Ammon's horn (tissue), 1 donor: ENCODE data around the gene KCNF1.

Source experiments
- DNase-seq: peaks from one replicate; pipeline ENCODE4 v3.0.0-alpha.2; 2016; ENCODE audit warnings: low spot score

Gene KCNF1

GRCh38 chr2:10905006-10905861 is 6.5 kb upstream of the KCNF1 start:
- no peak for DNase-seq

- no peak for DNase-seq
Measured at GRCh38 chr2:10905862-10906143, 5.9 kb upstream of the KCNF1 start.

GRCh38 chr2:10906926-10907625 is 4.7 kb upstream of the KCNF1 start:
- DNase-seq: no peak

- no peak for DNase-seq
Measured at GRCh38 chr2:10908195-10908594, 3.5 kb upstream of the KCNF1 start.

GRCh38 chr2:10909050-10909995 is 2.4 kb upstream of the KCNF1 start:
- DNase-seq: no peak

GRCh38 chr2:10909996-10910341 is 1.8 kb upstream of the KCNF1 start:
- no peak for DNase-seq

- no peak for DNase-seq
Measured at GRCh38 chr2:10910625-10911024, 1.1 kb upstream of the KCNF1 start.

GRCh38 chr2:10912076-10912731 is 470 bp downstream of the KCNF1 start:
- no peak for DNase-seq

- no peak for DNase-seq
Measured at GRCh38 chr2:10912796-10913455, 1.2 kb downstream of the KCNF1 start.

GRCh38 chr2:10913501-10914271 is 2.0 kb downstream of the KCNF1 start:
- DNase-seq: no peak

- DNase-seq: no peak
Measured at GRCh38 chr2:10914272-10914693, 2.5 kb downstream of the KCNF1 start.

- DNase-seq: no peak
Measured at GRCh38 chr2:10915236-10915635, 3.5 kb downstream of the KCNF1 start.

GRCh38 chr2:10915731-10916276 is 4.1 kb downstream of the KCNF1 start:
- DNase-seq: no peak

GRCh38 chr2:10916953-10917352 is 5.2 kb downstream of the KCNF1 start:
- no peak for DNase-seq

GRCh38 chr2:10917927-10918326 is 6.2 kb downstream of the KCNF1 start:
- DNase-seq: no peak

GRCh38 chr2:10918661-10919409 is 7.1 kb downstream of the KCNF1 start:
- no peak for DNase-seq

- no peak for DNase-seq
Measured at GRCh38 chr2:10919410-10919770, 7.7 kb downstream of the KCNF1 start.

GRCh38 chr2:10919771-10920621 is 8.3 kb downstream of the KCNF1 start:
- no peak for DNase-seq
